K562 (cell line): ENCODE measurements around the gene CLIP4. TPM values are rescaled to one million over a fixed set of nuclear protein-coding genes. Genes with fewer than 3 reads are reported as not detected.

Experiments
- ATAC-seq: fragments of 200-7000 bp; cut with Tn5 transposase; 3 replicates; pipeline ENCODE4 v1.9.1; 2020; ENCODE audit warnings: moderate library complexity
- BruUV-seq: library from RNA; stranded (reverse); fragments of 400-500 nt; replicated peaks from 2 replicates; lab custom pipeline; 2021; lab: Mats Ljungman, UMichigan
- CTCF ChIA-PET: fragments of 300-600 bp; formaldehyde crosslinking; extraction: SDS; loops from one replicate; lab custom pipeline; 2021; ENCODE audit warnings: low intra/inter-chr PET ratio; lab: Yijun Ruan, JAX
- POLR2A ChIA-PET: fragments of 300-600, 350-650 bp; sonication (Branson Sonifier 250); formaldehyde crosslinking; extraction: SDS; loops from one replicate; lab custom pipeline; 2021; ENCODE audit warnings: antibody characterized with exemption, inconsistent platforms; lab: Yijun Ruan, JAX
- DNase-seq, 4 experiments: peaks; one replicate each; pipeline versions ENCODE4 v3.0.0 to v3.0.0-alpha.2; 2011 to 2018; ENCODE audit warnings: low spot score in 3 of 4, mixed read lengths in 3 of 4; ENCODE audit errors: extremely low read depth in 1 of 4
- FAIRE-seq: peaks from 2 replicates; lab custom pipeline; 2011; peaks lifted over from hg19 to GRCh38; lab: Jason Lieb, UNC
- H2AFZ ChIP-seq: 2 replicates; pipeline ENCODE4 v1.6.0; 2011; ENCODE audit warnings: low read depth, low read length, control low read depth, inconsistent platforms
- H3K27ac ChIP-seq: fragments of 200-600 bp; 3 replicates; pipeline ENCODE4 v1.8.0; 2011; ENCODE audit warnings: low read depth, mild to moderate bottlenecking, control low read depth, inconsistent platforms, low read length, moderate library complexity, mixed read lengths; ENCODE audit errors: extremely low read depth
- H3K27me3 ChIP-seq, 2 experiments: fragments of 300-600 bp in 1 of 2; 2 replicates in 1 of 2; 3 replicates in 1 of 2; pipeline versions ENCODE4 v1.6.0 to v1.8.0; 2011; ENCODE audit warnings: inconsistent platforms in 2 of 2, low read length in 2 of 2, mild to moderate bottlenecking in 1 of 2, mixed read lengths in 1 of 2, moderate library complexity in 1 of 2; ENCODE audit not compliant: control insufficient read depth in 2 of 2, insufficient read depth in 2 of 2
- H3K36me3 ChIP-seq: fragments of 300-600 bp; 3 replicates; pipeline ENCODE4 v1.8.0; 2011; ENCODE audit warnings: mild to moderate bottlenecking, low read length, inconsistent platforms; ENCODE audit not compliant: control insufficient read depth, insufficient read depth
- H3K4me1 ChIP-seq, 2 experiments: fragments of 200-600 bp in 1 of 2; replicated peaks in 1 of 2; 2 replicates in 1 of 2; 3 replicates in 1 of 2; pipeline versions ENCODE4 v1.5.1 to v1.8.0; 2011; ENCODE audit warnings: inconsistent platforms in 2 of 2, low read length in 2 of 2, mild to moderate bottlenecking in 1 of 2, mixed read lengths in 1 of 2, moderate library complexity in 1 of 2; ENCODE audit not compliant: control insufficient read depth in 2 of 2, insufficient read depth in 2 of 2
- H3K4me2 ChIP-seq: 2 replicates; pipeline ENCODE4 v1.6.1; 2011; ENCODE audit warnings: low read length, control low read depth, inconsistent platforms, mixed read lengths; ENCODE audit not compliant: insufficient read depth
- H3K4me3 ChIP-seq: fragments of 200-600 bp; sonication (generic), shearing (Covaris generic); 2 replicates; pipeline ENCODE4 v1.5.1; 2016; ENCODE audit warnings: control low read depth, inconsistent platforms
- H3K79me2 ChIP-seq: fragments of 200-600 bp; 3 replicates; pipeline ENCODE4 v1.8.0; 2011; ENCODE audit warnings: low read length, inconsistent platforms; ENCODE audit not compliant: control insufficient read depth, insufficient read depth
- H3K9ac ChIP-seq, 2 experiments: 2 replicates each; pipeline versions ENCODE4 v1.6.0 to v1.6.1; 2011; ENCODE audit warnings: low read depth in 2 of 2, low read length in 2 of 2, control low read depth in 1 of 2, inconsistent platforms in 1 of 2, mild to moderate bottlenecking in 1 of 2, mixed read lengths in 1 of 2; ENCODE audit not compliant: insufficient read depth in 1 of 2
- H3K9me1 ChIP-seq: one replicate; pipeline ENCODE4 v1.6.0; 2011; ENCODE audit warnings: inconsistent platforms, mild to moderate bottlenecking, low read length, moderate library complexity; ENCODE audit not compliant: control insufficient read depth, insufficient read depth
- H3K9me3 ChIP-seq: replicated peaks from 2 replicates; pipeline ENCODE4 v1.5.1; 2011; ENCODE audit warnings: low read depth, low read length, inconsistent platforms; ENCODE audit not compliant: control insufficient read depth, insufficient read depth
- H4K20me1 ChIP-seq: replicated peaks from 2 replicates; pipeline ENCODE4 v1.6.1; 2011; ENCODE audit warnings: low read length, inconsistent platforms, mixed read lengths; ENCODE audit not compliant: control insufficient read depth, insufficient read depth
- BCOR ChIP-seq: fragments of 450-650 bp; IDR thresholded peaks from 2 replicates; pipeline ENCODE4 v1.6.1; 2016
- FOXA1 ChIP-seq: fragments of 450-650 bp; IDR thresholded peaks from 2 replicates; pipeline ENCODE4 v1.6.1; 2016; ENCODE audit warnings: mild to moderate bottlenecking, borderline replicate concordance
- HDAC8 ChIP-seq: fragments of 450-650 bp; IDR thresholded peaks from 2 replicates; pipeline ENCODE4 v1.6.1; 2016; ENCODE audit warnings: mild to moderate bottlenecking, missing genetic modification characterization, moderate library complexity, missing compliant biosample characterization
- KDM5B ChIP-seq: fragments of 200-600 bp; sonication (generic); IDR thresholded peaks from 2 replicates; pipeline ENCODE4 v1.6.1; 2012; ENCODE audit warnings: low read depth, mild to moderate bottlenecking, moderate library complexity, low read length, control low read depth, inconsistent platforms; ENCODE audit not compliant: insufficient replicate concordance
- KLF1 ChIP-seq: fragments of 450-650 bp; IDR thresholded peaks from 2 replicates; pipeline ENCODE4 v1.6.1; 2016; ENCODE audit warnings: missing genetic modification characterization, missing compliant biosample characterization
- NR3C1 ChIP-seq: sonication (generic); formaldehyde crosslinking; IDR thresholded peaks from 2 replicates; pipeline ENCODE4 v1.8.1; 2022; ENCODE audit warnings: missing genetic modification reagents
- ZNF224 ChIP-seq: sonication (generic); formaldehyde crosslinking; IDR thresholded peaks from 2 replicates; pipeline ENCODE4 v1.8.0; 2022; ENCODE audit warnings: mild to moderate bottlenecking, missing genetic modification reagents
- ZNF316 ChIP-seq: fragments of 450-650 bp; IDR thresholded peaks from 2 replicates; pipeline ENCODE4 v1.6.1; 2016
- WGBS: fragments of 100-300 bp; shearing (Covaris generic); methylation state at CpG from one replicate; pipeline ENCODE4 v1.1.6; 2016; ENCODE audit warnings: low coverage, mixed read lengths; ENCODE audit not compliant: insufficient coverage; ENCODE audit errors: missing lambda C conversion rate; 5-methylcytosine and 5-hydroxymethylcytosine counted together
- in situ Hi-C: fragments of 300-500 bp; cut with MboI; formaldehyde crosslinking; loops from 4 replicates; pipeline ENCODE4 v1.15.0; 2018; ENCODE audit warnings: inconsistent platforms, mixed read lengths
- intact Hi-C: fragments of 100-400 bp; cut with micrococcal nuclease; formaldehyde crosslinking; loops from 2 replicates; pipeline ENCODE4 v1.14.2; 2022
- polyA plus RNA-seq, 8 experiments: library from polyadenylated mRNA; depleted of rRNA in 4 of 8; stranded (reverse) in 5 of 8; unstranded in 3 of 8; fragments of >200 nt; fragmentation: Nextera tagmentation in 2 of 8; fragmentation: Illumina TruSeq in 1 of 8; extraction: Ambion mirVana in 2 of 8; extraction: Trizol in 1 of 8; gene quantifications; 2 replicates each; pipeline versions ENCODE4 v1.2.1 to v1.2.3, GENCODE V29; 2011 to 2014; ENCODE audit warnings: inconsistent platforms in 1 of 8, missing spikeins in 1 of 8
- total RNA-seq, 7 experiments: library from RNA; depleted of rRNA in 6 of 7; stranded (reverse); fragments of >200 nt in 6 of 7; fragmentation: Illumina TruSeq in 2 of 7; extraction: Trizol in 2 of 7; gene quantifications; 2 replicates each; pipeline versions ENCODE4 v1.2.1 to v1.2.3, GENCODE V29; 2011 to 2021; ENCODE audit warnings: low replicate concordance in 1 of 7
- TF ChIP-seq, protein P1 (sequence below), 2 experiments: IDR thresholded peaks; 2 replicates each; pipeline ENCODE4 v1.6.1; 2011; ENCODE audit warnings: borderline replicate concordance in 1 of 2, control low read depth in 1 of 2, low read depth in 1 of 2, low read length in 1 of 2, mild to moderate bottlenecking in 1 of 2, mixed read lengths in 1 of 2, moderate library complexity in 1 of 2; ENCODE audit not compliant: insufficient read depth in 1 of 2, insufficient read length in 1 of 2, poor library complexity in 1 of 2, severe bottlenecking in 1 of 2; ENCODE audit errors: extremely low read depth in 1 of 2

The CLIP4 gene
- total and polyA plus RNA-seq, 9 of the 15 experiments (the other 6 are each of a cell fraction or from before 2014, with no cell fraction given) = 0.03 to 0.38 (median 0.13) TPM; not detected in 5

DNA sequence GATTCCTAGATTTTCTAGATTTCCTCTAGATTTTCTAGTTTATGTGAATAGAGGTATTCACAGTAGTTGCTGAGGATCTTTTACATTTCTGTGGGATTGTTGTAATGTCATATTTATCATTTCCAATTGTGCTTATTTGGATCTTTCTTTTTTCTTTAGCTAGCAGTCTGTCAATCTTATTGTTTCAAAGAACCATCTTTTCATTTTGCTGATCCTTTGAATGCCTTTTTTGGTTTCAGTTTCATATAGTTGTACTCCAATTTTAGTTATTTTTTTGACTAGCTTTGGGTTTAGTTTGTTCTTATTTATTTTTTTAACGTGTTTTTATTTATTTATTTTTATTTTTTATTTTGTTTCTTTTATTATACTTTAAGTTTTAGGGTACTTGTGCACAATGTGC is 24.5 kb downstream of the CLIP4 start (continued):
- TF ChIP-seq, protein P1, sequence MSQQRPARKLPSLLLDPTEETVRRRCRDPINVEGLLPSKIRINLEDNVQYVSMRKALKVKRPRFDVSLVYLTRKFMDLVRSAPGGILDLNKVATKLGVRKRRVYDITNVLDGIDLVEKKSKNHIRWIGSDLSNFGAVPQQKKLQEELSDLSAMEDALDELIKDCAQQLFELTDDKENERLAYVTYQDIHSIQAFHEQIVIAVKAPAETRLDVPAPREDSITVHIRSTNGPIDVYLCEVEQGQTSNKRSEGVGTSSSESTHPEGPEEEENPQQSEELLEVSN (IDR thresholded peaks at IDR 0.05; ENCODE audit: borderline replicate concordance in 1 of 2, extremely low read depth in 1 of 2, insufficient read depth in 1 of 2, insufficient read length in 1 of 2, low read depth in 1 of 2, low read length in 1 of 2, poor library complexity in 1 of 2, severe bottlenecking in 1 of 2) = no peak
- TF ChIP-seq HDAC8 (tag) (no peak), ZNF316 (no peak)

- TF ChIP-seq ZNF224 = no peak
- TF ChIP-seq BCOR = no peak
- no peak for TF ChIP-seq KLF1 (tag)
- TF ChIP-seq NR3C1 = no peak
- no peak for TF ChIP-seq KDM5B
- TF ChIP-seq FOXA1 = no peak
- Histone ChIP-seq H3K4me3 (no peak overlapping the region), H3K9me3 (no peaks in the 10 kb centered on the region), H3K4me1 (no peaks in the 10 kb centered on the region), H3K36me3 (no peaks in the 10 kb centered on the region), H3K9ac (no peak overlapping the region), H3K79me2 (no peaks in the 10 kb centered on the region), H3K27me3 (peaks cover 0 to 3% of the 10 kb centered on the region in 2 experiments; a peak in 2 of 5 replicates), H2AFZ (no peak overlapping the region), H3K9me1 (no peaks in the 10 kb centered on the region), H4K20me1 (no peaks in the 10 kb centered on the region; the same call in 1 of the 2 replicates), H3K4me2 (no peak overlapping the region), H3K27ac (no peak overlapping the region)
- ChIA-PET CTCF (no interaction called here), POLR2A (no interaction called here)
- FAIRE-seq (no peak), DNase-seq (no peak), ATAC-seq (no peak)
- in situ Hi-C loops (no loop called here), intact Hi-C loops (no loop called here)
- BruUV-seq = no TSS peak
- WGBS = under 1% methylated on average over 6 of the region's 6 CpGs
Observed at GRCh38 chr2:29143657-29144056, 28.4 kb downstream of the CLIP4 start.
